Measurements from ENCODE around the gene CHP1.

GRCh38 chr15:41199470-41199869 lies 31.6 kb upstream of the CHP1 start:
- TF ChIP-seq EZH2phosphoT487 (IDR thresholded peaks at IDR 0.05) (no peak), EZH2 (IDR thresholded peaks at IDR 0.05) (no peak)

Data from neural progenitor cell (in vitro differentiated cells).